T-helper 17 cell (primary cell): ENCODE measurements around the gene TMEM245. TPM values are rescaled to one million over a fixed set of nuclear protein-coding genes. Genes with fewer than 3 reads are reported as not detected.
"Not testable (repeated sequence)": the region's sequence is repeated elsewhere in the genome, so short reads cannot be mapped to it uniquely, and the experiment has no call there.

ENCODE experiments used
- ATAC-seq: fragments of 150-1000 bp; cut with Tn5 transposase; 2 replicates; pipeline ENCODE4 v1.10.0; 2021; ENCODE audit warnings: mild to moderate bottlenecking, moderate library complexity
- DNase-seq, 3 donors: peaks; one replicate each; pipeline versions ENCODE4 v3.0.0 to v3.0.0-alpha.2; 2020 to 2021
- H3K9me3 ChIP-seq: one replicate; pipeline ENCODE4 v1.7.0; 2013; ENCODE audit warnings: low read length, mild to moderate bottlenecking; ENCODE audit not compliant: control insufficient read depth, poor library complexity, severe bottlenecking
- H3K27ac Mint-ChIP-seq: one replicate; pipeline ENCODE4 v1.8.0; 2022; ENCODE audit warnings: mild to moderate bottlenecking, moderate library complexity, mixed read lengths
- H3K27me3 Mint-ChIP-seq: one replicate; pipeline ENCODE4 v1.8.0; 2022; ENCODE audit warnings: mixed read lengths
- H3K36me3 Mint-ChIP-seq: one replicate; pipeline ENCODE4 v1.8.0; 2022; ENCODE audit warnings: low read depth, mixed read lengths
- H3K4me1 Mint-ChIP-seq: one replicate; pipeline ENCODE4 v1.8.0; 2022; ENCODE audit warnings: mild to moderate bottlenecking, mixed read lengths
- H3K4me3 Mint-ChIP-seq: one replicate; pipeline ENCODE4 v1.8.0; 2022; ENCODE audit warnings: mild to moderate bottlenecking, moderate library complexity, mixed read lengths
- total RNA-seq, 4 donors: library from RNA in 2 of 4; stranded (reverse) in 2 of 4; gene quantifications; one replicate each; pipeline ENCODE4 v1.2.3 and lab custom pipeline; 2022 to 2026

Gene TMEM245
- total RNA-seq, 2 donors from 2014 or later = 26.8 to 28.2 TPM

- H3K9me3 ChIP-seq = no peaks in the 10 kb centered on the region
- ATAC-seq (no peak), DNase-seq (no peak)
- Mint-ChIP-seq H3K4me3 (no peak overlapping the region), H3K36me3 (peaks cover 3% of the 10 kb centered on the region), H3K4me1 (peaks cover 12% of the 10 kb centered on the region), H3K27ac (no peak overlapping the region), H3K27me3 (no peaks in the 10 kb centered on the region)
Measured at GRCh38 chr9:108996643-108997042, 123.1 kb downstream of the TMEM245 start.

GRCh38 chr9:108994695-108995094, 125.1 kb downstream of the TMEM245 start:
- DNase-seq (no peak), ATAC-seq (peak; percentile 37)
- H3K9me3 ChIP-seq = no peaks in the 10 kb centered on the region
- Mint-ChIP-seq H3K4me3 (no peak overlapping the region), H3K36me3 (peaks cover 3% of the 10 kb centered on the region), H3K4me1 (peaks cover 4% of the 10 kb centered on the region), H3K27ac (no peak overlapping the region), H3K27me3 (no peaks in the 10 kb centered on the region)

- no peak for DNase-seq
- no peaks in the 10 kb centered on the region for H3K9me3 ChIP-seq
- H3K4me3 Mint-ChIP-seq = no peak overlapping the region
- peaks cover 4% of the 10 kb centered on the region for H3K4me1 Mint-ChIP-seq
- no peaks in the 10 kb centered on the region for H3K36me3 Mint-ChIP-seq
- no peak for ATAC-seq
- no peaks in the 10 kb centered on the region for H3K27me3 Mint-ChIP-seq
- no peak overlapping the region for H3K27ac Mint-ChIP-seq
Measured at GRCh38 chr9:108991479-108991878, 128.3 kb downstream of the TMEM245 start.

- ATAC-seq (no peak), DNase-seq (no peak)
- Mint-ChIP-seq H3K36me3 (no peaks in the 10 kb centered on the region), H3K27ac (no peak overlapping the region), H3K27me3 (no peaks in the 10 kb centered on the region), H3K4me3 (no peak overlapping the region), H3K4me1 (no peaks in the 10 kb centered on the region)
- H3K9me3 ChIP-seq = no peaks in the 10 kb centered on the region
Measured at GRCh38 chr9:108983885-108984284, 135.9 kb downstream of the TMEM245 start.

GRCh38 chr9:108980893-108981292, 138.9 kb downstream of the TMEM245 start:
- no peak overlapping the region for H3K4me3 Mint-ChIP-seq
- ATAC-seq = no peak
- H3K27me3 Mint-ChIP-seq = no peaks in the 10 kb centered on the region
- no peaks in the 10 kb centered on the region for H3K9me3 ChIP-seq
- no peak overlapping the region for H3K27ac Mint-ChIP-seq
- no peaks in the 10 kb centered on the region for H3K4me1 Mint-ChIP-seq
- peaks cover 3% of the 10 kb centered on the region for H3K36me3 Mint-ChIP-seq
- no peak for DNase-seq

GRCh38 chr9:108978205-108978604, 141.5 kb downstream of the TMEM245 start:
- DNase-seq = no peak
- H3K27ac Mint-ChIP-seq = peak overlapping the region; percentile 34
- no peaks in the 10 kb centered on the region for H3K4me1 Mint-ChIP-seq
- H3K27me3 Mint-ChIP-seq = no peaks in the 10 kb centered on the region
- peaks cover 3% of the 10 kb centered on the region for H3K36me3 Mint-ChIP-seq
- no peak overlapping the region for H3K4me3 Mint-ChIP-seq
- no peak for ATAC-seq
- H3K9me3 ChIP-seq = no peaks in the 10 kb centered on the region

- Mint-ChIP-seq H3K27ac (no peak overlapping the region), H3K27me3 (no peaks in the 10 kb centered on the region), H3K4me1 (no peaks in the 10 kb centered on the region), H3K4me3 (no peak overlapping the region), H3K36me3 (peaks cover 3% of the 10 kb centered on the region)
- DNase-seq (no peak), ATAC-seq (no peak)
- no peaks in the 10 kb centered on the region for H3K9me3 ChIP-seq
Measured at GRCh38 chr9:108973895-108974294, 145.9 kb downstream of the TMEM245 start.

- H3K9me3 ChIP-seq = no peaks in the 10 kb centered on the region
- DNase-seq = no peak
- Mint-ChIP-seq H3K27me3 (no peaks in the 10 kb centered on the region), H3K27ac (no peak overlapping the region), H3K36me3 (no peaks in the 10 kb centered on the region), H3K4me1 (no peaks in the 10 kb centered on the region), H3K4me3 (no peak overlapping the region)
- ATAC-seq = no peak
Measured at GRCh38 chr9:108972626-108973209, 147.0 kb downstream of the TMEM245 start.

GRCh38 chr9:108972186-108972585, 147.6 kb downstream of the TMEM245 start:
- ATAC-seq (no peak), DNase-seq (no peak)
- no peaks in the 10 kb centered on the region for H3K9me3 ChIP-seq
- Mint-ChIP-seq H3K27me3 (no peaks in the 10 kb centered on the region), H3K4me3 (no peak overlapping the region), H3K27ac (no peak overlapping the region), H3K36me3 (no peaks in the 10 kb centered on the region), H3K4me1 (no peaks in the 10 kb centered on the region)

- not testable (repeated sequence) for H3K27me3 Mint-ChIP-seq, ATAC-seq, H3K9me3 ChIP-seq, H3K4me1 Mint-ChIP-seq, H3K4me3 Mint-ChIP-seq, DNase-seq, H3K27ac Mint-ChIP-seq, H3K36me3 Mint-ChIP-seq
Measured at GRCh38 chr9:108971392-108971791, 148.4 kb downstream of the TMEM245 start.

- DNase-seq = no peak
- no peaks in the 10 kb centered on the region for H3K9me3 ChIP-seq
- Mint-ChIP-seq H3K27ac (no peak overlapping the region), H3K4me1 (no peaks in the 10 kb centered on the region), H3K4me3 (no peak overlapping the region), H3K36me3 (no peaks in the 10 kb centered on the region), H3K27me3 (no peaks in the 10 kb centered on the region)
- ATAC-seq = no peak
Measured at GRCh38 chr9:108967916-108968315, 151.8 kb downstream of the TMEM245 start.

Other genes with a start within 250 kb of the TMEM245 start
- 10 to 100 TPM; 22.0 to 23.2 TPM for gene ELP1, start 185.8 kb downstream of the TMEM245 start, total RNA-seq
- 10 to 100 TPM; 10.5 to 11.1 TPM for gene ABITRAM, start 185.5 kb downstream of the TMEM245 start, total RNA-seq
- gene CTNNAL1, start 106.4 kb downstream of the TMEM245 start, total RNA-seq = 1 to 10 TPM; 3.1 to 9.6 TPM
- gene FRRS1L, start 47.3 kb upstream of the TMEM245 start, total RNA-seq = not detected
- gene EPB41L4B, start 201.1 kb upstream of the TMEM245 start, total RNA-seq = not detected